ENCODE data around the gene FASN. TPM values are rescaled to one million over a fixed set of nuclear protein-coding genes. Genes with fewer than 3 reads are reported as not detected.

Gene FASN
- total and polyA plus RNA-seq, 7 experiments from 2014 or later = 0.96 to 168 (median 26.7) TPM

DNA sequence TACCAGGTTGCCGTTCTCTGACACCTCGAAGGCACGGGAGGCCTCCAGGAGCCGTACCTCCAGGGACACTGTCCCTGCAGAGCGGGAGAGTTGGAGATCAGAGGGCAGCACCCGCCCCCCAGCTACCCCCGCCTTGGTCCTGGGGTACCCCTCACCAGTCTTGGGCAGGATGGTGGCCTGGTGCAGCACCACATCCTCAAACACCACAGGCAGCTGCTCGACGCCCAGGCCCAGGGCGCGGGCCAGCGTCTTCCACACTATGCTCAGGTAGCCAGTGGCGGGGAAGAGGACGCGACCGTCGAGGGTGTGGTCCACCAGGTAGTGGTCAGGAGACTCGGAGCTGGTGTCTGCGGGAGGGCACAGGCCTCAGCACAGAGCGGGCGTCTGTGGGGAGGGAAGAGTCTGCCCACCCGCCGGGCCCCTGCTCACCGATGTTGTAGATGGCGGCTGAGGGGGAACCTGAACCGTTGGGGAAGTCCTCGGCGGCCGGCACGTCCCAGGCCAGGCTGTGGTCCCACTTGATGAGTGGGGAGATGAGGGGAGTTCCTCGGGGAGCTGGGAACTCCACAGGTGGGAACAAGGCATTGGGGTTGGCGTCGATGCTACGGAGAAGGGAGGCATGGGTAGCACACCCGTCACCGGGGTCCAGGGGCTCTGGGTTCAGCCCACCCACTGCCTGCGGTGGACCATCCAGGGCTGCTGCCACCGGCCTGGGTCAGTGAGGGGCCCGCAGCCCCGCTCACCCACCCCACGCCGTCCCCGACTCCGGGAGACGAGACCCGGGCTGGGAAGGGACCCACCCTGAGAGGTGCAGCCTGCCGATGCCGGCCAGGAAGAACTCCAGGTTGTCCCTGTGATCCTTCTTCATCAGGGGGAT lies 9.8 kb downstream of the FASN start:
- Histone ChIP-seq H3K36me3 (ENCODE audit: control insufficient read depth in 2 of 3, insufficient read depth in 3 of 3, low read length in 3 of 3) (peaks cover 0 to 100% (median 5%) of the 10 kb centered on the region in 3 experiments), H3K27ac (ENCODE audit: low read depth, low read length) (no peak overlapping the region), H3K4me3 (ENCODE audit: low read length) (no peak overlapping the region), H3K27me3 (ENCODE audit: control insufficient read depth in 2 of 2, insufficient read depth in 2 of 2, low read length in 2 of 2) (no peaks in the 10 kb centered on the region), H3K9me3 (ENCODE audit: control insufficient read depth in 2 of 3, low read length in 3 of 3) (no peaks in the 10 kb centered on the region), H3K4me1 (ENCODE audit: control insufficient read depth in 2 of 2, insufficient read depth in 2 of 2, low read length in 2 of 2) (no peaks in the 10 kb centered on the region)
- Mint-ChIP-seq H3K27me3 (no peaks in the 10 kb centered on the region), H3K36me3 (peaks cover 0 to 7% (median 0%) of the 10 kb centered on the region in 5 donors), H3K27ac (peak overlapping the region in 2 of 9 donors; percentile 9 to 43), H3K9me3 (no peaks in the 10 kb centered on the region), H3K4me1 (no peaks in the 10 kb centered on the region), H3K4me3 (no peak overlapping the region)
- ChIA-PET CTCF (no interaction called here), POLR2A (no interaction called here)
- ATAC-seq (no peak), DNase-seq (peak in 1 of 9 donors; percentile 14)
- intact Hi-C loops (cut with micrococcal nuclease) = no loop called here

DNA sequence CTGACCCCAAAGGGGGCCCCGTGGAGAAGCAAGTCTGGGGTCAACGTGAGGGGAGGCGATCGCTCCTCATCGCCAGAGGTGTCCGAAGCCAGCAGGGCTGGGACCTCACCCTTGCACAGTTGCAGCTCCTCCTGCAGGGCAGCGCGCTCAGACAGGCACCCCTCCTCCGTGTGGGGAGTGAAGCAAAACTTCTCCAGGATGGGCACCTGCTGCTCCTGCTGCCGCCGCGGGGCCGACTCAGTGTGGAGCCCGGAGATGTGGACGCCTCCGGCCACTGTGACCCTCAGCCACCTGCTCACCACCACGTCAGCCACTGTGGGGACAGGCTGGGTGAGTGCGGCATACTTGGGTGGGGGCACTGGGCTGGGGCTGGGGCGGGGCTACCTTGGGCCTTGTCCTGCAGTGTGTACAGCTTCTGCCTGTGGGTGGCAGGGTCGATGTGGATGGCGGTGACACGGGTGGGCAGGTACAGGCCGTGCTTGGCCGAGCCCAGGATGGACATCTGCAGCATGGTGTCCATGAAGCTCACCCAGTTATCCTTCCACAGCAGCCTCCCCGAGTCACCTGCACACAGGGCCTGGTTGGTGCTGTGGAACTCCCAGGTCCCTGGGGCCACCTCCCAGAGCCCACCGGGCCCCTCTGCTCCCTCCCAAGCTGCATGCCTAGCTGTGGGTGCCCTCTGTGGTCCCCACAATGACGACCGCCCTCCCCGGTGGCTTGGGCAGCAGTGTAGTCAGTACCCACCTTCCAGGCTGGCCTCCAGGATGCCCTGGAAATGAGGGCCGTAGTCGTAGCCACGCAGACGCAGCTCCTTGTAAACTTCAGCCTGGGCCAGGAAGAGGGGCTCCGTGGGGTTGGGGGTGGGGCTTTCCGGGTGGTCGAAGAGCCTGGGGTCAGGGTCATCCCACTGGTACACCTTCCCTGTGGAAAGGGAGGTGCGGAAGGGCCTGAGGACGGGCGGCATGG lies 10.8 kb downstream of the FASN start:
- no peaks in the 10 kb centered on the region for H3K27me3 Mint-ChIP-seq
- Histone ChIP-seq H3K36me3 (ENCODE audit: control insufficient read depth in 2 of 3, insufficient read depth in 3 of 3, low read length in 3 of 3) (peaks cover 0 to 100% (median 6%) of the 10 kb centered on the region in 3 experiments), H3K27me3 (ENCODE audit: control insufficient read depth in 2 of 2, insufficient read depth in 2 of 2, low read length in 2 of 2) (no peaks in the 10 kb centered on the region), H3K27ac (ENCODE audit: low read depth, low read length) (no peak overlapping the region), H3K4me1 (ENCODE audit: control insufficient read depth in 2 of 2, insufficient read depth in 2 of 2, low read length in 2 of 2) (no peaks in the 10 kb centered on the region), H3K4me3 (ENCODE audit: low read length) (no peak overlapping the region), H3K9me3 (ENCODE audit: control insufficient read depth in 2 of 3, low read length in 3 of 3) (no peaks in the 10 kb centered on the region)
- intact Hi-C loops (cut with micrococcal nuclease) = no loop called here
- CTCF ChIA-PET = no interaction called here
- DNase-seq (peak in 1 of 9 donors; percentile 9), ATAC-seq (no peak)
- POLR2A ChIA-PET = no interaction called here
- no peaks in the 10 kb centered on the region for H3K9me3 Mint-ChIP-seq
- no peak overlapping the region for H3K27ac Mint-ChIP-seq
- H3K4me3 Mint-ChIP-seq = no peak overlapping the region
- no peaks in the 10 kb centered on the region for H3K4me1 Mint-ChIP-seq
- H3K36me3 Mint-ChIP-seq = peaks cover 0 to 9% (median 0%) of the 10 kb centered on the region in 5 donors

DNA sequence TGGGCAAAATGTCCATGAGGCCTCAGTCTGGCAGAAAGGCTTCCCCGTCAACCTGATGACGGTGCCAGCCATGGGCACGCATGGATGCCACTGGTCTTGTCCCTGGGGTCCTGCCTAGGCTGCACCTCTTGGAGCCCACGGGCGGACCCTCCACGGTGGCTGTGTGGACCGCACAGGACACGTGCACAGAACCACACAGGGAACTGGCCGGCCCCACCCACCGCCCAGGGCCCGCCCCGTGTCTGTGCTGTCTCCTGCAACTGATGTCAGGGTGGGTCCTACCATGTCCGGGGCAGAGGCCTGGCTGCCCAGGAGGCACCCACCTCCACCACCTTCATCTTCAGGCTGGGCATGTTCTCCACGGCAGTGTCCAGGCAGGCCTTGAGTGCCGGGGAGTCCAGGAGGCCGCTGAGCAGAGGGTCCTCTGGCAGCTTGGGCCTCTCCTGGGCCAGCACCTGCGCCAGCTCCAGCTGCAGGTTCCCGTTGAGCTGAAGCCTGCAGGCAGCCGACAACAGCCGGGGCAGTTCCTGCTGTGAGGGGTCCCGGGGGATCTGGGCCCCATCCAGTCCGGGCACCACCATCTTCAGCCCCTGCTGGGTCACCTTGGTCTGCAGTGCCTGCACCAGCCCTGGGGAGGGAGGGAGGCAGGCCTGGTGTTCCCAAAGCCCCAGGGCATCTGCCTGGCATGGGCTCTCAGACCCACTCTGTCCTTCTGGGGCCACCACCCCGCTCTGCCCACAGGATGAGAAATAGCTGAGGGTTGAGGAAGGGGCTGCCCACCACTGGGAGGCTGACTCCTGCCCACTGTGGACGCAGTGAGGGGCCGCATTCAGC lies 11.9 kb downstream of the FASN start:
- no peak overlapping the region for H3K4me3 Mint-ChIP-seq
- POLR2A ChIA-PET = no interaction called here
- DNase-seq = no peak

DNA sequence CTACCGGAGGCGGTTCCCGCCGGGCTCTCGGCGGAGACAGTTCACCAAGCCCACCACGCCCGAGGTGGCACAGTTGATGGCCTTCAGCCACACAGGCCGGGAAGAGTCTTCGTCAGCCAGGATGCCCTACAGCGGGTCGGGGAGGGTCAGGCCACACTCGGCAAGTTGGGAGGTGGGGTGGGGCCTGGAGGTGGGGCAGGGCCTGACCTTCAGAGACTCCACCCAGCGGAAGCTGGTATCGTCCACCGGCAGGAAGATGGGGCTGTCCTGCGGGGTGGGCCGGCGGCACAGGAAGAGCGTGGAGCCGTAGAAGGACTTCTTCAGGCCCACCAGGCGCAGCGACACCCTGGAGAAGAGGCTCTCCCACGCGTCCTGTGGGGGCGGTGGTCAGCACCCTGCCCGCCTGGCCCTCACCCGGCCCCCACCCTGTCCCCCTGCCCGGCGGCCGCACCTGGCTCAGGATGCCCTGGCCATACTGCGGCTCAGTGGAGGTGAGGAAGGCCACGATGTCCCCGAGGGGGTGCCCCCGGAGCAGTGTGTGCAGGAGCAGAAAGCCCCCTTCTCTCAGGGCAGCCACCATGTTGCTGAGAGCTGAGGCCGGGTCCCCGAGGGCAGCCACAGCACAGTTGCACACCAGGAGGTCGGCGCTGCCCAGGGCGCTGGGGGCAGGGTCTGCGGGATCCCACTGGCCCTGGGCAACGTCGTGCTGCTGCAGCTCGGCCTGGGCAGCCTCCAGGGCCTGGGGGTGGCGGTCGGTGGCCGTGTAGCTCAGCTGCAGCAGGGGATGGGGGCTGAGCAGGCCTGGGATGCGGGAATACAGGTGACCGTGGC lies 12.8 kb downstream of the FASN start:
- intact Hi-C loops (cut with micrococcal nuclease) = no loop called here

More for the DNA sequence above, 11.9 kb downstream of the FASN start:
- Histone ChIP-seq H3K27ac (ENCODE audit: low read depth, low read length) (no peak overlapping the region), H3K4me3 (ENCODE audit: low read length) (no peak overlapping the region), H3K9me3 (ENCODE audit: control insufficient read depth in 2 of 3, low read length in 3 of 3) (no peaks in the 10 kb centered on the region), H3K36me3 (ENCODE audit: control insufficient read depth in 2 of 3, insufficient read depth in 3 of 3, low read length in 3 of 3) (peaks cover 0 to 99% (median 8%) of the 10 kb centered on the region in 3 experiments), H3K27me3 (ENCODE audit: control insufficient read depth in 2 of 2, insufficient read depth in 2 of 2, low read length in 2 of 2) (no peaks in the 10 kb centered on the region), H3K4me1 (ENCODE audit: control insufficient read depth in 2 of 2, insufficient read depth in 2 of 2, low read length in 2 of 2) (no peaks in the 10 kb centered on the region)
- CTCF ChIA-PET = no interaction called here
- intact Hi-C loops (cut with micrococcal nuclease) = no loop called here
- no peak for ATAC-seq
- peaks cover 0 to 9% (median 0%) of the 10 kb centered on the region in 5 donors for H3K36me3 Mint-ChIP-seq
- no peak overlapping the region for H3K27ac Mint-ChIP-seq
- no peaks in the 10 kb centered on the region for H3K27me3 Mint-ChIP-seq
- no peaks in the 10 kb centered on the region for H3K9me3 Mint-ChIP-seq
- H3K4me1 Mint-ChIP-seq = no peaks in the 10 kb centered on the region

DNA sequence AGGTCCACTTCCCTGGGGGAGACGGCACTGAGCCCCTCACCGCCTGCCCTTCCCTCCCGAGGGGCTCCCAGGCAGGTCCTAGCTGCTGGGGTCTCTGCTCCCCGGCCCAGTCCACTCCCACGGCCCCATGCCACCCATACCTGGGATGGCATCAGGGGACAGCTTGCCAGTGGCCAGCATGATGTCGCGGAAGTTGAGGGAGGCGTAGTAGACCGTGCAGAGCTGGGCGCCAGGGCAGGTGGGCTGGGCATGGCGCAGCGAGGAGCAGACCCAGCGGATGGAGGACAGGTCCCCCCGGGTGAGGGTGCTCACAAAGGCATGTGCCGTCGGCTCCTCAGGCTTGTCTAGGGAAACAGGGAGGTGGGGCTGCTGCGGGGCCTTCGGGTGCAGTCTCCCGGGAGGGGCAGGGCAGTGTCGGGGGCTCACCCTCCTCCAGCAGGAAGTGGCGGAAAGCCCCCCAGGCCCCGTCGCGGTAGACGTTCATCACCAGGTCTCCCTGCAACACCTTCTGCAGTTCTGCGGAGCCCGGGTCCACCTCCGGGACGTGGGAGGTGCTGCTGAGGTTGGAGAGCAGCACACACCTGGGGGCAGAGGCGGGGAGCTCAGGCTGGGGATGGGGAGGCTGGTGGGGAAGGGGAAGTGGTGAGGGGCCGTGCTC lies 13.5 kb downstream of the FASN start:
- H3K4me1 ChIP-seq (ENCODE audit: control insufficient read depth in 2 of 2, insufficient read depth in 2 of 2, low read length in 2 of 2) = no peaks in the 10 kb centered on the region
- Mint-ChIP-seq H3K9me3 (no peaks in the 10 kb centered on the region), H3K4me1 (no peaks in the 10 kb centered on the region), H3K27me3 (no peaks in the 10 kb centered on the region), H3K36me3 (peaks cover 0 to 13% (median 0%) of the 10 kb centered on the region in 5 donors), H3K27ac (no peak overlapping the region), H3K4me3 (no peak overlapping the region)
- intact Hi-C loops (cut with micrococcal nuclease) = no loop called here
- peaks cover 0 to 99% (median 8%) of the 10 kb centered on the region in 3 experiments for H3K36me3 ChIP-seq (ENCODE audit: control insufficient read depth in 2 of 3, insufficient read depth in 3 of 3, low read length in 3 of 3)
- no peaks in the 10 kb centered on the region for H3K9me3 ChIP-seq (ENCODE audit: control insufficient read depth in 2 of 3, low read length in 3 of 3)
- H3K27ac ChIP-seq (ENCODE audit: low read depth, low read length) = no peak overlapping the region
- no peaks in the 10 kb centered on the region for H3K27me3 ChIP-seq (ENCODE audit: control insufficient read depth in 2 of 2, insufficient read depth in 2 of 2, low read length in 2 of 2)
- DNase-seq (peak in 1 of 9 donors; percentile 16), ATAC-seq (no peak)
- ChIA-PET POLR2A (interaction anchor here (0.5 kb wide), 1 partner anchor 82 kb away, joined by 7 read pairs; no protein-coding TSS in a partner anchor), CTCF (no interaction called here)
- no peak overlapping the region for H3K4me3 ChIP-seq (ENCODE audit: low read length)

More for the DNA sequence above, 12.8 kb downstream of the FASN start:
- Mint-ChIP-seq H3K9me3 (no peaks in the 10 kb centered on the region), H3K27me3 (no peaks in the 10 kb centered on the region), H3K36me3 (peaks cover 0 to 9% (median 0%) of the 10 kb centered on the region in 5 donors), H3K4me3 (no peak overlapping the region), H3K27ac (no peak overlapping the region), H3K4me1 (no peaks in the 10 kb centered on the region)
- no peak for ATAC-seq
- CTCF ChIA-PET = no interaction called here
- H3K27ac ChIP-seq (ENCODE audit: low read depth, low read length) = no peak overlapping the region
- no peaks in the 10 kb centered on the region for H3K9me3 ChIP-seq (ENCODE audit: control insufficient read depth in 2 of 3, low read length in 3 of 3)
- H3K4me3 ChIP-seq (ENCODE audit: low read length) = no peak overlapping the region
- DNase-seq = peak in 1 of 9 donors; percentile 9
- H3K4me1 ChIP-seq (ENCODE audit: control insufficient read depth in 2 of 2, insufficient read depth in 2 of 2, low read length in 2 of 2) = no peaks in the 10 kb centered on the region
- no peaks in the 10 kb centered on the region for H3K27me3 ChIP-seq (ENCODE audit: control insufficient read depth in 2 of 2, insufficient read depth in 2 of 2, low read length in 2 of 2)
- POLR2A ChIA-PET = interaction anchor here (0.5 kb wide), 1 partner anchor 81 kb away, joined by 7 read pairs; no protein-coding TSS in a partner anchor
- peaks cover 0 to 99% (median 8%) of the 10 kb centered on the region in 3 experiments for H3K36me3 ChIP-seq (ENCODE audit: control insufficient read depth in 2 of 3, insufficient read depth in 3 of 3, low read length in 3 of 3)

Data from naive thymus-derived CD4-positive, alpha-beta T cell (primary cell).